Measurements from ENCODE around the gene SPPL2C. TPM values are rescaled to one million over a fixed set of nuclear protein-coding genes. Genes with fewer than 3 reads are reported as not detected.

SPPL2C gene
- total RNA-seq, 1 experiment from 2014 or later: not detected

GRCh38 chr17:45889579-45889978 is 44.9 kb downstream of the SPPL2C start:
- no peak overlapping the region for H3K27ac ChIP-seq (ENCODE audit: insufficient read length, low read depth, low read length)

More at GRCh38 chr17:45889579-45889978, 44.9 kb downstream of the SPPL2C start:
- H2BK12ac ChIP-seq (ENCODE audit: insufficient read length, low read depth, low read length): no peak overlapping the region
- H2BK120ac ChIP-seq (ENCODE audit: low read depth, low read length, poor library complexity, severe bottlenecking): no peak overlapping the region
- H2BK5ac ChIP-seq (ENCODE audit: insufficient read length, low read length): no peak overlapping the region
- peak; percentile 65 for TF ChIP-seq CTCF (conservative IDR thresholded peaks at IDR 0.05)
- H3K18ac ChIP-seq (ENCODE audit: insufficient read length, low read depth, low read length): no peak overlapping the region
- DNase-seq: peak; percentile 73
- no peak overlapping the region for H3K4ac ChIP-seq (ENCODE audit: low read depth, low read length)
- H3K36me3 Mint-ChIP-seq (ENCODE audit: insufficient read depth in 1 of 3, low read depth in 3 of 3): peaks cover 0 to 2% (median 0%) of the 10 kb centered on the region in 3 experiments; a peak in 2 of 7 replicates
- no peak overlapping the region for H3K4me3 Mint-ChIP-seq
- WGBS (ENCODE audit: extremely low coverage, insufficient read length, low lambda C conversion rate): no CpG with 5 or more reads among the region's 4 CpGs
- H3K9me3 Mint-ChIP-seq: peaks cover 0 to 2% of the 10 kb centered on the region in 2 experiments; a peak in 3 of 5 replicates
- no peak overlapping the region for H3T11ph ChIP-seq (ENCODE audit: low read length)
- no peak overlapping the region for H2BK20ac ChIP-seq (ENCODE audit: low read depth, low read length, poor library complexity, severe bottlenecking)
- no peaks in the 10 kb centered on the region for H3K9me3 ChIP-seq (ENCODE audit: control insufficient read depth, low read depth, low read length)
- no peak overlapping the region for H2BK15ac ChIP-seq (ENCODE audit: low read depth, low read length)
- H3K4me1 Mint-ChIP-seq: peaks cover 3 to 5% of the 10 kb centered on the region in 2 experiments; a peak in 3 of 4 replicates
- peaks cover 2% of the 10 kb centered on the region for H3K23me2 ChIP-seq (ENCODE audit: insufficient read length, low read depth, low read length, poor library complexity, severe bottlenecking)
- H2AFZ ChIP-seq (ENCODE audit: low read length): no peak overlapping the region
- no peaks in the 10 kb centered on the region for H3K79me2 ChIP-seq (ENCODE audit: insufficient read depth, low read length)
- no peak overlapping the region for H3K9ac ChIP-seq (ENCODE audit: extremely low read depth, insufficient read length, low read length)
- H3K56ac ChIP-seq (ENCODE audit: insufficient read length, low read depth, low read length): no peak overlapping the region
- H3K27me3 ChIP-seq (ENCODE audit: insufficient read depth, low read length): no peaks in the 10 kb centered on the region; the same call in 1 of the 2 replicates
- no peak overlapping the region for H3K4me2 ChIP-seq (ENCODE audit: insufficient read depth, insufficient read length, low read length)
- no peaks in the 10 kb centered on the region for H4K20me1 ChIP-seq (ENCODE audit: control insufficient read depth, insufficient read depth, insufficient read length)
- no peak overlapping the region for H4K5ac ChIP-seq (ENCODE audit: insufficient read length, low read depth, low read length)
- no peaks in the 10 kb centered on the region for H3K79me1 ChIP-seq (ENCODE audit: insufficient read depth, low read depth, low read length, poor library complexity, severe bottlenecking)
- H3K14ac ChIP-seq (ENCODE audit: insufficient read depth, low read length): no peak overlapping the region
- no peak overlapping the region for H3K27ac Mint-ChIP-seq
- H4K8ac ChIP-seq (replicated peaks; ENCODE audit: insufficient read length, low read depth, low read length): no peak overlapping the region
- H3K23ac ChIP-seq (ENCODE audit: insufficient read length, low read depth, low read length): no peak overlapping the region
- peaks cover 61% of the 10 kb centered on the region for H3K27me3 Mint-ChIP-seq (ENCODE audit: low read depth)
- H2AK5ac ChIP-seq (ENCODE audit: insufficient read length, low read length): no peak overlapping the region
- H3K4me1 ChIP-seq (ENCODE audit: insufficient read depth, low read length): no peaks in the 10 kb centered on the region
- H4K91ac ChIP-seq (ENCODE audit: insufficient read length, low read depth, low read length): no peak overlapping the region
